Gastroesophageal sphincter (tissue), 4 donors: Measurements from ENCODE around the gene ARID1B. TPM values are rescaled to one million over a fixed set of nuclear protein-coding genes. Genes with fewer than 3 reads are reported as not detected.

ENCODE experiments used
- ATAC-seq: fragments of 150-250 bp; one replicate; pipeline ENCODE4 v1.9.1; 2016; ENCODE audit warnings: mild to moderate bottlenecking, moderate library complexity
- H3K27ac ChIP-seq, 4 donors: fragments of 200-600 bp; sonication (generic) in 3 of 4; 1 replicate in 3 of 4; 2 replicates in 1 of 4; pipeline ENCODE4 v1.5.1; 2016 to 2019
- H3K27me3 ChIP-seq: fragments of 200-600 bp; sonication (generic); one replicate; pipeline ENCODE4 v1.5.1; 2019
- H3K36me3 ChIP-seq, 2 donors: fragments of 200-600 bp; sonication (generic); one replicate each; pipeline ENCODE4 v1.5.1; 2019; ENCODE audit warnings: control low read depth in 1 of 2
- H3K4me1 ChIP-seq, 3 donors: fragments of 200-600 bp; sonication (generic); 1 replicate in 2 of 3; 2 replicates in 1 of 3; pipeline ENCODE4 v1.5.1; 2016 to 2019; ENCODE audit warnings: control low read depth in 2 of 3
- H3K4me3 ChIP-seq, 2 donors: fragments of 200-600 bp; sonication (generic); one replicate each; pipeline ENCODE4 v1.5.1; 2019; ENCODE audit warnings: mild to moderate bottlenecking in 1 of 2, moderate library complexity in 1 of 2
- H3K9me3 ChIP-seq, 3 donors: fragments of 200-600 bp; sonication (generic); one replicate each; pipeline ENCODE4 v1.5.1; 2017 to 2019; ENCODE audit warnings: control low read depth in 2 of 3
- EP300 ChIP-seq: sonication (generic); formaldehyde crosslinking; IDR thresholded peaks from one replicate; pipeline ENCODE4 v1.6.1; 2017; ENCODE audit warnings: antibody characterized with exemption, mild to moderate bottlenecking
- POLR2A ChIP-seq, 2 donors: fragments of 450-650 bp; IDR thresholded peaks; one replicate each; pipeline ENCODE4 v1.6.1; 2017; ENCODE audit warnings: antibody characterized with exemption in 2 of 2, mild to moderate bottlenecking in 2 of 2, moderate library complexity in 1 of 2
- POLR2AphosphoS5 ChIP-seq: sonication (generic); formaldehyde crosslinking; IDR thresholded peaks from one replicate; pipeline ENCODE4 v1.6.1; 2017; ENCODE audit warnings: antibody characterized with exemption
- WGBS, 2 donors: methylation state at CpG; one replicate each; pipeline ENCODE4 v1.1.5; 2018; ENCODE audit warnings: low coverage in 1 of 2; 5-methylcytosine and 5-hydroxymethylcytosine counted together
- total RNA-seq, 4 donors: library from RNA; depleted of rRNA; stranded (reverse); fragments of >200 nt; gene quantifications; one replicate each; pipeline ENCODE4 v1.1.0, GENCODE V29; 2016
- TF ChIP-seq, protein P1 (sequence below), 4 experiments: fragments of 200-600 bp in 2 of 4; fragments of 450-650 bp in 2 of 4; sonication (generic) in 1 of 4; IDR thresholded peaks; one replicate each; pipeline ENCODE4 v1.5.1; 2017 to 2019; ENCODE audit warnings: antibody characterized with exemption in 4 of 4, mild to moderate bottlenecking in 2 of 4, moderate library complexity in 2 of 4

ARID1B gene
- total RNA-seq, 4 donors from 2014 or later, result 40.0 to 106 (median 79.7) TPM

DNA sequence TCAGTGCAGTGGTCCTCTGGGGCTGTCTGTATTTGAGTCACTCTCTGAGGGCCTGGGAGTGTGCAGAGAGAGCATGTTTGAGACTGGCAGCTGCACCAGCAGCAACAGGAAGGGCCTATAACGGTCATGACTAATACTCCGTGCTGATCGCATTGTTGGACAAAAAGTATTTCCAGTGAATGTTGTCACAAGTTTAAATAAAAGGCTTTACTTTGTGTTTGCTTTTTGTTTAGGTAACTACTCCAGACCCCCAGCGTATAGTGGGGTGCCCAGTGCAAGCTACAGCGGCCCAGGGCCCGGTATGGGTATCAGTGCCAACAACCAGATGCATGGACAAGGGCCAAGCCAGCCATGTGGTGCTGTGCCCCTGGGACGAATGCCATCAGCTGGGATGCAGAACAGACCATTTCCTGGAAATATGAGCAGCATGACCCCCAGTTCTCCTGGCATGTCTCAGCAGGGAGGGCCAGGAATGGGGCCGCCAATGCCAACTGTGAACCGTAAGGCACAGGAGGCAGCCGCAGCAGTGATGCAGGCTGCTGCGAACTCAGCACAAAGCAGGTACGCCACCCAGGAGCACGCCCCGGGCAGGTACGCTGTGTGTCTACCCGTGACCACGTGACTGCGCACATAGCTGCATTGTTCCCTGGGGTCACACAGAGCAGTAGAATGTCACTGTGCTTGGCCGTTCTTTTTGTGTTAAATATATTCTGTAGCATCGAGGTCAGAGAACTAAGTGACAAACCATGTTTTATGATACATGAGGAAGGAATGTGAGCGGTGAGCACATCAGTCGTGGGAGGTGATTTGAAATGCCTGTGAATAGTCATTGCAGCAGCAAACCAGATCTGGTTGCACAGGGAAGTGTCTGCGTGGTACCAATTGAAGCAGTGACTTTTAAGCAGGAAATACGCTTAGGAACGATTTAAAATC lies 371.5 kb downstream of the ARID1B start:
- H3K36me3 ChIP-seq, result peaks cover 0 to 23% of the 10 kb centered on the region in 2 donors
- no peak overlapping the region for H3K4me3 ChIP-seq
- WGBS, 2 donors, result 44 to 65% methylated on average over 7 to 21 of the region's 25 CpGs
- TF ChIP-seq POLR2AphosphoS5 (peak; percentile 96), EP300 (no peak), POLR2A (IDR thresholded peaks at IDR 0.05) (no peak)
- TF ChIP-seq, protein P1, sequence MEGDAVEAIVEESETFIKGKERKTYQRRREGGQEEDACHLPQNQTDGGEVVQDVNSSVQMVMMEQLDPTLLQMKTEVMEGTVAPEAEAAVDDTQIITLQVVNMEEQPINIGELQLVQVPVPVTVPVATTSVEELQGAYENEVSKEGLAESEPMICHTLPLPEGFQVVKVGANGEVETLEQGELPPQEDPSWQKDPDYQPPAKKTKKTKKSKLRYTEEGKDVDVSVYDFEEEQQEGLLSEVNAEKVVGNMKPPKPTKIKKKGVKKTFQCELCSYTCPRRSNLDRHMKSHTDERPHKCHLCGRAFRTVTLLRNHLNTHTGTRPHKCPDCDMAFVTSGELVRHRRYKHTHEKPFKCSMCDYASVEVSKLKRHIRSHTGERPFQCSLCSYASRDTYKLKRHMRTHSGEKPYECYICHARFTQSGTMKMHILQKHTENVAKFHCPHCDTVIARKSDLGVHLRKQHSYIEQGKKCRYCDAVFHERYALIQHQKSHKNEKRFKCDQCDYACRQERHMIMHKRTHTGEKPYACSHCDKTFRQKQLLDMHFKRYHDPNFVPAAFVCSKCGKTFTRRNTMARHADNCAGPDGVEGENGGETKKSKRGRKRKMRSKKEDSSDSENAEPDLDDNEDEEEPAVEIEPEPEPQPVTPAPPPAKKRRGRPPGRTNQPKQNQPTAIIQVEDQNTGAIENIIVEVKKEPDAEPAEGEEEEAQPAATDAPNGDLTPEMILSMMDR (IDR thresholded peaks at IDR 0.05), result no peak
- peaks cover 0 to 46% (median 13%) of the 10 kb centered on the region in 3 donors for H3K4me1 ChIP-seq
- no peaks in the 10 kb centered on the region for H3K9me3 ChIP-seq
- H3K27ac ChIP-seq, result peak overlapping the region in 3 of 4 donors; percentile 70 to 75 (median 72)
- no peaks in the 10 kb centered on the region for H3K27me3 ChIP-seq
- peak; percentile 66 for ATAC-seq

DNA sequence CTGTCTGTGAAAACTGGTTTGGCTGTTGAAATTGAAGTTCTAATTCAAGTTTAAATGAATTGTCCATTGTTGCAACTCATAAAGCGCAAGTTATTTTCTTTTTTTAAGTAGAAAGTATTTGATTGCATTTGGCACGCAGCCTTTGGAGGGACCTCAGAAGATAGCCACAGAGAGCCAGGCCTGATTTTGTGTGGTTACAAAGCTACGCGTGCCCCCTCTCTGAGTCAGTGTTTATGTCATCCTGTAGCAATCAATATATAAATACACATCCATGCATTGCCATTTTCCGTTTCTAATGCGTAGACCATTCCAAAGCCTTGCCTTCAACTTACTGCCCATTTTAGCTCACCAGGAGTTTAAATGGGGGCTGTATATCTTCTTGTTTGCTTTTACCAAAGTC lies 372.9 kb downstream of the ARID1B start:
- H3K36me3 ChIP-seq, result peaks cover 0 to 32% of the 10 kb centered on the region in 2 donors
- peaks cover 0 to 31% (median 10%) of the 10 kb centered on the region in 3 donors for H3K4me1 ChIP-seq
- H3K4me3 ChIP-seq, result no peak overlapping the region
- no peaks in the 10 kb centered on the region for H3K27me3 ChIP-seq
- H3K27ac ChIP-seq, result no peak overlapping the region
- ATAC-seq, result no peak
- no peaks in the 10 kb centered on the region for H3K9me3 ChIP-seq
- TF ChIP-seq, protein P1 (IDR thresholded peaks at IDR 0.05), result no peak
- no peak for TF ChIP-seq POLR2AphosphoS5
- TF ChIP-seq POLR2A (IDR thresholded peaks at IDR 0.05), result no peak
- TF ChIP-seq EP300, result no peak
- 85 to 87% methylated on average over 6 of the region's 6 CpGs for WGBS, 2 donors

DNA sequence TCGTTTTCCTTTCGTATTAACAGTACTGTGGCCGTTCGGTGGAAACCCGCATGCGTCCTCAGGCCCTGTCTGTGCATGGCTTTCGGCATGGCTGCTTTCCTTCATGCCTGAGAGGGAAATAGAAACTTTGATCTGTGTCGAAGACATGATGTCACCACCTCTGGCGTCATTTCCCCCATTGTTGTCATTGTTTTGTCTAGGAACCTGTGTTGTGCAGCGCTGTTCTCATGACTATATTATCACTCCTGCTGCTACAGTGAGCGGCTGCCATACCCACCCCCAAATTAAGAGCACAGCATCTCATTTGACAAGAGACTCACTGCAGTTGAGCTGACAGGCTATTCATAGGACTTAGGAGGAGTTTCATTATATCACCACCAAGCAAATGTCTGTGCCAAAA lies 373.9 kb downstream of the ARID1B start:
- Histone ChIP-seq H3K36me3 (peaks cover 0 to 34% of the 10 kb centered on the region in 2 donors), H3K4me3 (no peak overlapping the region), H3K27me3 (no peaks in the 10 kb centered on the region), H3K9me3 (no peaks in the 10 kb centered on the region), H3K27ac (no peak overlapping the region), H3K4me1 (peaks cover 0 to 22% (median 7%) of the 10 kb centered on the region in 3 donors)
- no peak for TF ChIP-seq EP300
- TF ChIP-seq POLR2AphosphoS5, result no peak
- TF ChIP-seq, protein P1 (IDR thresholded peaks at IDR 0.05), result no peak
- TF ChIP-seq POLR2A (IDR thresholded peaks at IDR 0.05), result no peak
- 87 to 92% methylated on average over 7 to 10 of the region's 11 CpGs for WGBS, 2 donors
- ATAC-seq, result no peak

DNA sequence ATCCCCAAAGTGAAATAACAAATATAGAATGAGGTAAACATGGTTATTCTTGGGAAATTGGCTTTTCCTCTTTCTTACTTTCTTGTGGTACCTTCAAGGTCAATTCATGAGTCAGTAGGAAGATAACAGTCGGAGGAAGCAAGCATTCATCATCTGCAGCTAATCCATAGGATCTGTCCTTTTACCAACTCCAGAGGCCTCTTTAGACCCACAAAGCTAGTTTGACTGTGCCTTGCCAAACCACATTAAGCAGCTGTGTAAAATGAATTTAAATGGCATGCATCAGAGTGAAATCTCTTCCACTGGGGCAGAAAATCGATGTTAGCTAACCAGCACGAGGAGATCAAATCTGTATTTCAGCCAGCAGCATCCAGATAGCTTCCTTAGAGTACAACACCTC lies 374.8 kb downstream of the ARID1B start:
- Histone ChIP-seq H3K4me3 (no peak overlapping the region), H3K9me3 (no peaks in the 10 kb centered on the region), H3K27me3 (no peaks in the 10 kb centered on the region), H3K36me3 (peaks cover 0 to 40% of the 10 kb centered on the region in 2 donors), H3K27ac (no peak overlapping the region), H3K4me1 (peaks cover 0 to 18% (median 5%) of the 10 kb centered on the region in 3 donors)
- ATAC-seq, result no peak
- WGBS, 2 donors, result 26 to 78% methylated on average over 3 of the region's 3 CpGs
- TF ChIP-seq POLR2AphosphoS5 (no peak), EP300 (no peak), POLR2A (IDR thresholded peaks at IDR 0.05) (no peak)
- TF ChIP-seq, protein P1 (IDR thresholded peaks at IDR 0.05), result no peak

DNA sequence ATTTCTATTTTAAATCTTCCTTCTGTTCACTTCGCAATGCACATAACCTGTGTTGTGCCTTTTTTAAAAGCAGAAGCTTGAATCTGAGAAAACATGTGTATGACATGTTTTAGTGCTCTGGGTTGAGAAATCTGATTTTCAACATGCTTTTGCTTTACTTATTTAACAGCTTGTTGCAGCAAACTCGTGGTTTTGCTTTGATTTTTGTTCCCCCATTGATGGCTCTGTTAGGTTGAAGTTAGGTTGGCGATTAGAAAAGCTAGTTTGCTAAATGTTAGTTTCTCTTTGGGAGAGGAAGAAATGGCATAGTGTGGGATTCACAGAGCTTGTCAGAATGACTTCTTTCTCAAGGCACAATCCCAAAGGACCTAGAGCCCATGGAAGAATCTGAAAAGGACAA lies 375.4 kb downstream of the ARID1B start:
- H3K4me3 ChIP-seq, result no peak overlapping the region
- peaks cover 0 to 46% of the 10 kb centered on the region in 2 donors for H3K36me3 ChIP-seq
- 68 to 77% methylated on average over 2 to 3 of the region's 3 CpGs for WGBS, 2 donors
- no peak for ATAC-seq
- H3K4me1 ChIP-seq, result peaks cover 0 to 18% (median 5%) of the 10 kb centered on the region in 3 donors
- H3K27ac ChIP-seq, result no peak overlapping the region
- H3K9me3 ChIP-seq, result no peaks in the 10 kb centered on the region
- TF ChIP-seq, protein P1 (IDR thresholded peaks at IDR 0.05), result no peak
- no peak for TF ChIP-seq POLR2A (IDR thresholded peaks at IDR 0.05)
- TF ChIP-seq EP300, result no peak
- TF ChIP-seq POLR2AphosphoS5, result no peak
- no peaks in the 10 kb centered on the region for H3K27me3 ChIP-seq
